IMR-90 (cell line): Measurements from ENCODE around the gene ENPEP. TPM values are rescaled to one million over a fixed set of nuclear protein-coding genes. Genes with fewer than 3 reads are reported as not detected.

Source experiments
- ATAC-seq: fragments of 200-7000 bp; cut with Tn5 transposase; 2 replicates; pipeline ENCODE4 v1.9.1; 2020; ENCODE audit warnings: low read depth, mild to moderate bottlenecking, moderate library complexity
- BruUV-seq: library from RNA; stranded (reverse); fragments of 400-500 nt; replicated peaks from 2 replicates; lab custom pipeline; 2021; lab: Mats Ljungman, UMichigan
- CTCF ChIA-PET: fragments of 300-600 bp; formaldehyde crosslinking; extraction: SDS; loops from one replicate; lab custom pipeline; 2021; ENCODE audit warnings: antibody characterized with exemption; lab: Yijun Ruan, JAX
- POLR2A ChIA-PET: fragments of 300-600 bp; sonication (Branson Sonifier 250); formaldehyde crosslinking; loops from one replicate; lab custom pipeline; 2022; ENCODE audit warnings: antibody characterized with exemption; ENCODE audit not compliant: unreplicated experiment; lab: Charles Lee
- DNase-seq: peaks from one replicate; pipeline ENCODE4 v3.0.0; 2013
- H2AFZ ChIP-seq: replicated peaks from 2 replicates; pipeline ENCODE3; 2013; ENCODE audit warnings: low read length, mild to moderate bottlenecking; ENCODE audit not compliant: poor library complexity
- H2AK5ac ChIP-seq: 2 replicates; pipeline ENCODE4 v1.6.1; 2013; ENCODE audit warnings: low read depth, low read length, inconsistent platforms
- H2AK9ac ChIP-seq: replicated peaks from 2 replicates; pipeline ENCODE3; 2013; ENCODE audit warnings: mild to moderate bottlenecking, low read depth, low read length, moderate library complexity; ENCODE audit not compliant: poor library complexity
- H2BK120ac ChIP-seq: 2 replicates; pipeline ENCODE4 v1.6.1; 2013; ENCODE audit warnings: low read depth, low read length, inconsistent platforms
- H2BK15ac ChIP-seq: 3 replicates; pipeline ENCODE4 v1.6.1; 2013; ENCODE audit warnings: low read depth, low read length, inconsistent platforms
- H2BK20ac ChIP-seq: 2 replicates; pipeline ENCODE4 v1.6.1; 2013; ENCODE audit warnings: low read depth, mild to moderate bottlenecking, inconsistent platforms, low read length, moderate library complexity
- H2BK5ac ChIP-seq: 2 replicates; pipeline ENCODE4 v1.6.1; 2013; ENCODE audit warnings: mild to moderate bottlenecking, low read depth, low read length, inconsistent platforms; ENCODE audit not compliant: poor library complexity, severe bottlenecking
- H3K14ac ChIP-seq: replicated peaks from 2 replicates; pipeline ENCODE4 v1.6.1; 2013; ENCODE audit warnings: low read depth, low read length, inconsistent platforms
- H3K18ac ChIP-seq: 2 replicates; pipeline ENCODE4 v1.6.1; 2013; ENCODE audit warnings: low read depth, low read length, control low read depth
- H3K23ac ChIP-seq: 2 replicates; pipeline ENCODE4 v1.6.1; 2013; ENCODE audit warnings: low read depth, low read length, inconsistent platforms
- H3K27ac ChIP-seq: 2 replicates; pipeline ENCODE4 v1.5.1; 2013; ENCODE audit warnings: mild to moderate bottlenecking, control low read depth, low read length; ENCODE audit not compliant: insufficient read depth
- H3K27me3 ChIP-seq: 2 replicates; pipeline ENCODE4 v1.6.1; 2013; ENCODE audit warnings: low read length; ENCODE audit not compliant: control insufficient read depth, insufficient read depth
- H3K36me3 ChIP-seq: 2 replicates; pipeline ENCODE4 v1.6.1; 2013; ENCODE audit warnings: low read length, mixed read lengths; ENCODE audit not compliant: control insufficient read depth, insufficient read depth
- H3K4ac ChIP-seq: 2 replicates; pipeline ENCODE4 v1.6.1; 2013; ENCODE audit warnings: low read depth, low read length, inconsistent platforms
- H3K4me1 ChIP-seq: 2 replicates; pipeline ENCODE4 v1.6.1; 2013; ENCODE audit warnings: low read length, mixed read lengths; ENCODE audit not compliant: control insufficient read depth, insufficient read depth
- H3K4me2 ChIP-seq: 2 replicates; pipeline ENCODE4 v1.6.1; 2013; ENCODE audit warnings: low read depth, mild to moderate bottlenecking, control low read depth, low read length, moderate library complexity
- H3K4me3 ChIP-seq: 2 replicates; pipeline ENCODE4 v1.5.1; 2013; ENCODE audit warnings: low read depth, mild to moderate bottlenecking, control low read depth, low read length, moderate library complexity; ENCODE audit not compliant: insufficient read depth
- H3K56ac ChIP-seq: 2 replicates; pipeline ENCODE4 v1.6.1; 2013; ENCODE audit warnings: low read length, inconsistent platforms; ENCODE audit not compliant: insufficient read depth; ENCODE audit errors: extremely low read depth
- H3K79me1 ChIP-seq, 2 experiments: 2 replicates each; pipeline ENCODE4 v1.6.1; 2013; ENCODE audit warnings: low read length in 2 of 2, inconsistent platforms in 1 of 2, low read depth in 1 of 2
- H3K9ac ChIP-seq: 2 replicates; pipeline ENCODE4 v1.6.1; 2013; ENCODE audit warnings: low read depth, low read length, control low read depth
- H3K9me1 ChIP-seq: 2 replicates; pipeline ENCODE4 v1.6.1; 2013; ENCODE audit warnings: low read length, inconsistent platforms; ENCODE audit not compliant: insufficient read depth
- H3K9me3 ChIP-seq: 2 replicates; pipeline ENCODE4 v1.6.1; 2013; ENCODE audit warnings: low read length; ENCODE audit not compliant: control insufficient read depth, insufficient read depth
- H4K20me1 ChIP-seq: 2 replicates; pipeline ENCODE4 v1.6.1; 2013; ENCODE audit warnings: low read length, inconsistent platforms; ENCODE audit not compliant: insufficient read depth
- H4K5ac ChIP-seq: 2 replicates; pipeline ENCODE4 v1.6.1; 2013; ENCODE audit warnings: mild to moderate bottlenecking, low read depth, low read length, control low read depth
- H4K8ac ChIP-seq, 2 experiments: 2 replicates each; pipeline ENCODE4 v1.6.1; 2013; ENCODE audit warnings: low read depth in 2 of 2, low read length in 2 of 2, control low read depth in 1 of 2, inconsistent platforms in 1 of 2
- H4K91ac ChIP-seq: 2 replicates; pipeline ENCODE4 v1.6.1; 2013; ENCODE audit warnings: low read depth, low read length, inconsistent platforms; ENCODE audit not compliant: insufficient read depth
- CTCF ChIP-seq: conservative IDR thresholded peaks from 2 replicates; pipeline ENCODE4 v1.5.1; 2012; ENCODE audit warnings: mild to moderate bottlenecking, low read depth, low read length, improper control_type of control experiment
- MAFK ChIP-seq: IDR thresholded peaks from 2 replicates; pipeline ENCODE4 v1.6.1; 2012; ENCODE audit warnings: low read depth, low read length, improper control_type of control experiment
- WGBS, 2 experiments: methylation state at CpG; one replicate each; pipeline versions ENCODE4 v1.1.5 to v1.1.7; 2013; ENCODE audit warnings: missing lambda C conversion rate in 2 of 2; ENCODE audit not compliant: insufficient read length in 1 of 2; ENCODE audit errors: extremely low coverage in 2 of 2; 5-methylcytosine and 5-hydroxymethylcytosine counted together
- dilution Hi-C: fragments of 300-500 bp; cut with HindIII; formaldehyde crosslinking; loops from one replicate; pipeline ENCODE4 v1.14.3; 2018; ENCODE audit warnings: low sequenced_read_pairs; ENCODE audit not compliant: unreplicated experiment
- in situ Hi-C: fragments of 300-500 bp; cut with MboI; formaldehyde crosslinking; loops from 3 replicates; pipeline ENCODE4 v1.14.3; 2019; ENCODE audit warnings: low sequenced_read_pairs, inconsistent platforms, mixed read lengths
- intact Hi-C: fragments of 100-400 bp; cut with micrococcal nuclease; formaldehyde crosslinking; loops from 2 replicates; pipeline ENCODE4 v1.10.0; 2022
- polyA plus RNA-seq, 3 experiments: library from polyadenylated mRNA; depleted of rRNA; stranded (reverse); fragments of >200 nt; gene quantifications; 2 replicates each; pipeline ENCODE4 v1.2.3, GENCODE V29; 2012; ENCODE audit warnings: low replicate concordance in 1 of 3
- total RNA-seq: library from RNA; depleted of rRNA; stranded (reverse); fragments of >200 nt; gene quantifications from 2 replicates; pipeline ENCODE4 v1.2.3, GENCODE V29; 2012

Gene ENPEP
- total and polyA plus RNA-seq, 2 of the 4 experiments (the other 2 are of a cell fraction): 0.12 to 0.18 TPM

- no peak overlapping the region; the same call in 1 of the 2 replicates for H2AK5ac ChIP-seq
- no peaks in the 10 kb centered on the region for H3K79me1 ChIP-seq
- H3K27ac ChIP-seq: no peak overlapping the region
- TF ChIP-seq CTCF: no peak
- TF ChIP-seq MAFK: peak; percentile 77
- peak overlapping the region; percentile 55; the same call in 1 of the 2 replicates for H2BK120ac ChIP-seq
- H3K9me3 ChIP-seq: no peaks in the 10 kb centered on the region
- H3K14ac ChIP-seq: no peak overlapping the region
- no TSS peak for BruUV-seq
- no peak overlapping the region for H2AK9ac ChIP-seq
- H3K36me3 ChIP-seq: no peaks in the 10 kb centered on the region
- H3K4me2 ChIP-seq: no peak overlapping the region
- ChIA-PET CTCF (no interaction called here), POLR2A (no interaction called here)
- no peak overlapping the region for H4K5ac ChIP-seq
- H2BK20ac ChIP-seq: no peak overlapping the region
- no peak overlapping the region for H4K91ac ChIP-seq
- ATAC-seq: no peak
- no peaks in the 10 kb centered on the region for H3K4me1 ChIP-seq
- in situ Hi-C loops: no loop called here
- H3K23ac ChIP-seq: no peak overlapping the region
- peak overlapping the region; percentile 34; the same call in 1 of the 2 replicates for H3K18ac ChIP-seq
- H3K56ac ChIP-seq: no peak overlapping the region
- no peak overlapping the region for H3K4me3 ChIP-seq
- no peaks in the 10 kb centered on the region for H3K27me3 ChIP-seq
- H3K9me1 ChIP-seq: no peaks in the 10 kb centered on the region
- no peak overlapping the region for H3K4ac ChIP-seq
- dilution Hi-C loops: no loop called here
- no peak overlapping the region for H2BK15ac ChIP-seq
- H2AFZ ChIP-seq: no peak overlapping the region
- no peak overlapping the region for H4K8ac ChIP-seq
- no peak for DNase-seq
- WGBS, 2 experiments: no CpG with 5 or more reads among the region's 6 CpGs
- no peak overlapping the region for H3K9ac ChIP-seq
- intact Hi-C loops: no loop called here
- H4K20me1 ChIP-seq: no peaks in the 10 kb centered on the region
- no peak overlapping the region for H2BK5ac ChIP-seq
Observed at GRCh38 chr4:110480746-110481271, 4.9 kb downstream of the ENPEP start.
